Upper lobe of right lung (tissue), 1 donor: ENCODE results near the gene SNW1. TPM values are rescaled to one million over a fixed set of nuclear protein-coding genes. Genes with fewer than 3 reads are reported as not detected.
"Not testable (repeated sequence)": the region's sequence is repeated elsewhere in the genome, so short reads cannot be mapped to it uniquely, and the experiment has no call there.

Source experiments
- ATAC-seq: fragments of 200-7000 bp; cut with Tn5 transposase; one replicate; pipeline ENCODE4 v1.9.1; 2020; ENCODE audit warnings: mild to moderate bottlenecking, moderate library complexity
- DNase-seq: peaks from one replicate; pipeline ENCODE4 v3.0.0-alpha.2; 2020
- H3K27ac ChIP-seq: fragments of 200-600 bp; one replicate; pipeline ENCODE4 v1.8.0; 2022
- H3K27me3 ChIP-seq: fragments of 200-600 bp; one replicate; pipeline ENCODE4 v1.8.0; 2022; ENCODE audit warnings: mild to moderate bottlenecking
- H3K36me3 ChIP-seq: fragments of 200-600 bp; one replicate; pipeline ENCODE4 v1.8.0; 2022
- H3K4me1 ChIP-seq: fragments of 200-600 bp; one replicate; pipeline ENCODE4 v1.8.0; 2022
- H3K4me3 ChIP-seq: fragments of 200-600 bp; one replicate; pipeline ENCODE4 v1.8.0; 2022; ENCODE audit warnings: mild to moderate bottlenecking
- H3K9me3 ChIP-seq: fragments of 200-600 bp; one replicate; pipeline ENCODE4 v1.8.0; 2022
- CTCF ChIP-seq: fragments of 200-600 bp; IDR thresholded peaks from one replicate; pipeline ENCODE4 v1.8.0; 2022; ENCODE audit warnings: antibody characterized with exemption
- intact Hi-C: fragments of 100-400 bp; cut with DNase I; formaldehyde crosslinking; loops from one replicate; pipeline ENCODE4 v1.11.0; 2022
- total RNA-seq: library from RNA; stranded (reverse); fragmentation: NEBNext Ultra II Directional; extraction: Animal tissue kit (Norgen Biotek cat#: 25700); gene quantifications from one replicate; pipeline ENCODE4 v1.2.1, GENCODE V29; 2021
- donor health status: DM: no; HTN: yes; CAD: no; lungs with severe emphysema.

Gene SNW1
- total RNA-seq, 1 donor from 2014 or later = 64.7 TPM

GRCh38 chr14:77790566-77791224, 29.7 kb upstream of the SNW1 start:
- intact Hi-C loops = no loop called here
- no peaks in the 10 kb centered on the region for H3K4me1 ChIP-seq
- TF ChIP-seq CTCF = no peak
- H3K36me3 ChIP-seq = no peaks in the 10 kb centered on the region
- no peak overlapping the region for H3K4me3 ChIP-seq
- no peaks in the 10 kb centered on the region for H3K9me3 ChIP-seq
- no peaks in the 10 kb centered on the region for H3K27me3 ChIP-seq
- ATAC-seq (no peak), DNase-seq (no peak)
- no peak overlapping the region for H3K27ac ChIP-seq

GRCh38 chr14:77786148-77786547, 25.2 kb upstream of the SNW1 start:
- TF ChIP-seq CTCF = no peak
- Histone ChIP-seq H3K4me1 (no peaks in the 10 kb centered on the region), H3K27me3 (no peaks in the 10 kb centered on the region), H3K9me3 (no peaks in the 10 kb centered on the region), H3K4me3 (no peak overlapping the region), H3K27ac (no peak overlapping the region), H3K36me3 (no peaks in the 10 kb centered on the region)
- DNase-seq (no peak), ATAC-seq (no peak)
- intact Hi-C loops = no loop called here

- no peaks in the 10 kb centered on the region for H3K4me1 ChIP-seq
- DNase-seq (no peak), ATAC-seq (no peak)
- intact Hi-C loops = no loop called here
- no peaks in the 10 kb centered on the region for H3K27me3 ChIP-seq
- H3K27ac ChIP-seq = no peak overlapping the region
- no peak overlapping the region for H3K4me3 ChIP-seq
- H3K36me3 ChIP-seq = no peaks in the 10 kb centered on the region
- no peaks in the 10 kb centered on the region for H3K9me3 ChIP-seq
- TF ChIP-seq CTCF = no peak
Measured at GRCh38 chr14:77782202-77782601, 21.2 kb upstream of the SNW1 start.

GRCh38 chr14:77773966-77774365, 13.0 kb upstream of the SNW1 start:
- H3K27me3 ChIP-seq, ATAC-seq, H3K4me1 ChIP-seq, H3K36me3 ChIP-seq, H3K27ac ChIP-seq, H3K4me3 ChIP-seq, DNase-seq, H3K9me3 ChIP-seq, intact Hi-C loops: not testable (repeated sequence)

DNA sequence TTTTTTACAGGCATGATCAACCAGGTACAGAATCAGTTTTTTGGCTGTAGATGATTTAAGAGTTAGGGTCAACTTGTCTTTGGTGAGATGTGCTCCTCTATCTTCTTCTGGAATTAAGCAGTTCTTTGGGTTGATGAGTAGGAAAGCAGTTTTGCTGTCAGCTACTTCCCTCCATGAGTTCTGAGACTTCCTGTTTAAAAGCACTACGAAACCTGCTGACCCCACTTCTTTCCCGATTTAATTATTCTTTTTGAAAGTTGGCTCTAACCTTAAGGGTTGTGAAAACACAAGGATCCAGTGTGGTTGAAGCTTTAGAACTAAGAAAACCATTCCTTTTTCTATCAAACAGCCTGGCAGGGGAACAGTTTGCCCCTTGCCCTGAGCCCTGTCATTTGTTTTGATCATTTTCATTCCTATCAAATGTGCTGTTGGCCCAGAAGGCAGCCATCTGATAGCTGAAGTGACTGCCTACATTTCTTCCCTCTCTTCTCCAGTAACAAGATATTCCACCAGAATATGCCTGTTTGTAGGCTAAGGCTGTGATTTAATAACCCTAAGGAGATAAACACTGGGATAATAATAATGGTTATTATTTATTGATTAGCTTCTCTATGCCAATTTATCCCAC, 7.6 kb upstream of the SNW1 start:
- H3K36me3 ChIP-seq, H3K27me3 ChIP-seq, DNase-seq, H3K4me3 ChIP-seq, H3K9me3 ChIP-seq, H3K4me1 ChIP-seq, ATAC-seq, H3K27ac ChIP-seq, intact Hi-C loops: not testable (repeated sequence)

DNA sequence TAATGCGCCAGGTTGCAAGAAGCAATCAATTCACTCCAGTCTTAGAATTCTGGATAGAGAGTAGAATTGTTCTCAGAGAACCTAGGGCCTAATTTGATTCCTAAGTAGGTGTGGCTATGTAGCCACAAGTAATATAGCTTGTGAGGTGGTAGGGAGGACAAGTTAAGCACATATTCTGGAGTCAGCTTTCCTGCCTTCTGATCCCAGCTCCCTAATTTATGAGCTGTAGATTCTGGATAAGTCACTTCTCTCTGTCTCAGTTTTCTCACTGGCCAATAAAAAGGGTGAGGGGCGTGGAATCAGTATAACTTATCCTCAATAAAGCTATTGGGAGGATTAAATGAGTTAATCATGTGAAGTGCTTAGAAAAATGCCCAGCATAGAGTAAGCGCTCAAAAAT, 3.0 kb upstream of the SNW1 start:
- intact Hi-C loops = no loop called here
- no peak overlapping the region for H3K27ac ChIP-seq
- TF ChIP-seq CTCF = no peak
- no peaks in the 10 kb centered on the region for H3K36me3 ChIP-seq
- no peak for ATAC-seq
- H3K4me1 ChIP-seq = peaks cover 11% of the 10 kb centered on the region
- no peak overlapping the region for H3K4me3 ChIP-seq
- no peaks in the 10 kb centered on the region for H3K27me3 ChIP-seq
- DNase-seq = no peak
- no peaks in the 10 kb centered on the region for H3K9me3 ChIP-seq
